Neutrophil (primary cell): ENCODE measurements around the gene ENTPD2.
A peak's percentile ranks its signal among the peaks of the same experiment; 100 is the strongest.

ENCODE experiments used
- H3K27ac ChIP-seq: fragments of 200-600 bp; sonication (generic); 2 replicates; pipeline ENCODE4 v1.5.1; 2016; ENCODE audit warnings: mild to moderate bottlenecking, moderate library complexity
- H3K27me3 ChIP-seq: fragments of 200-600 bp; sonication (generic); 2 replicates; pipeline ENCODE4 v1.6.0; 2016; ENCODE audit warnings: mild to moderate bottlenecking
- H3K36me3 ChIP-seq: fragments of 200-600 bp; sonication (generic); 2 replicates; pipeline ENCODE4 v1.5.1; 2017
- H3K4me1 ChIP-seq, 2 experiments: fragments of 200-600 bp in 1 of 2; sonication (generic) in 1 of 2; 1 replicate in 1 of 2; 2 replicates in 1 of 2; pipeline versions ENCODE4 v1.5.1 to v1.6.1; 2013 to 2016; ENCODE audit warnings: low read depth in 1 of 2, low read length in 1 of 2, mild to moderate bottlenecking in 1 of 2, moderate library complexity in 1 of 2; ENCODE audit not compliant: control insufficient read depth in 1 of 2, insufficient read depth in 1 of 2
- H3K4me3 ChIP-seq, 2 experiments: fragments of 200-600 bp in 1 of 2; sonication (generic) in 1 of 2; 1 replicate in 1 of 2; 2 replicates in 1 of 2; pipeline ENCODE4 v1.5.1; 2013 to 2016; ENCODE audit warnings: low read depth in 1 of 2, low read length in 1 of 2, mild to moderate bottlenecking in 1 of 2, moderate library complexity in 1 of 2
- H3K9me3 ChIP-seq: fragments of 200-600 bp; sonication (generic); 2 replicates; pipeline ENCODE4 v1.5.1; 2016
- CTCF ChIP-seq: fragments of 200-600 bp; sonication (generic); IDR thresholded peaks from 2 replicates; pipeline ENCODE4 v1.5.1; 2016; ENCODE audit warnings: antibody characterized with exemption

The ENTPD2 gene

GRCh38 chr9:137000177-137000930, 53.5 kb downstream of the ENTPD2 start:
- peaks cover 49 to 70% of the 10 kb centered on the region in 2 experiments for H3K4me1 ChIP-seq

More at GRCh38 chr9:137000177-137000930, 53.5 kb downstream of the ENTPD2 start:
- H3K27me3 ChIP-seq = peaks cover 27% of the 10 kb centered on the region
- no peaks in the 10 kb centered on the region for H3K36me3 ChIP-seq
- no peak for TF ChIP-seq CTCF
- H3K4me3 ChIP-seq = peak overlapping the region; percentile 3 to 23
- H3K9me3 ChIP-seq = no peaks in the 10 kb centered on the region
- peak overlapping the region; percentile 81 for H3K27ac ChIP-seq
